GM12865 (cell line): ENCODE data around the gene GALNTL6.

ENCODE experiments used
- DNase-seq: peaks from one replicate; pipeline ENCODE4 v3.0.0; 2010; ENCODE audit warnings: low read depth
- H3K4me3 ChIP-seq: 2 replicates; pipeline ENCODE4 v1.5.1; 2011; ENCODE audit warnings: mild to moderate bottlenecking, low read depth, low read length, control low read depth
- CTCF ChIP-seq: IDR thresholded peaks from 2 replicates; pipeline ENCODE4 v1.5.1; 2011; ENCODE audit warnings: low read length, control low read depth, low read depth, inconsistent platforms; ENCODE audit not compliant: insufficient read depth; ENCODE audit errors: missing control alignments

The GALNTL6 gene

GRCh38 chr4:172674811-172675210 is 861.6 kb downstream of the GALNTL6 start:
- no peak for TF ChIP-seq CTCF
- DNase-seq, result no peak
- no peak overlapping the region for H3K4me3 ChIP-seq

- TF ChIP-seq CTCF, result no peak
- DNase-seq, result no peak
- no peak overlapping the region for H3K4me3 ChIP-seq
Observed at GRCh38 chr4:172675232-172675631, 862.0 kb downstream of the GALNTL6 start.

- H3K4me3 ChIP-seq, result no peak overlapping the region
- no peak for TF ChIP-seq CTCF
- DNase-seq, result no peak
Observed at GRCh38 chr4:172680691-172681090, 867.5 kb downstream of the GALNTL6 start.

GRCh38 chr4:172683021-172683420 is 869.8 kb downstream of the GALNTL6 start:
- H3K4me3 ChIP-seq, result no peak overlapping the region
- no peak for DNase-seq
- no peak for TF ChIP-seq CTCF

GRCh38 chr4:172686021-172686420 is 872.8 kb downstream of the GALNTL6 start:
- no peak for DNase-seq
- TF ChIP-seq CTCF, result no peak
- no peak overlapping the region for H3K4me3 ChIP-seq

GRCh38 chr4:172688534-172688933 is 875.3 kb downstream of the GALNTL6 start:
- H3K4me3 ChIP-seq, result no peak overlapping the region
- no peak for TF ChIP-seq CTCF
- DNase-seq, result no peak

GRCh38 chr4:172691552-172691951 is 878.3 kb downstream of the GALNTL6 start:
- no peak for TF ChIP-seq CTCF
- H3K4me3 ChIP-seq, result no peak overlapping the region
- no peak for DNase-seq
